Central memory CD4-positive, alpha-beta T cell (primary cell): ENCODE measurements around the gene MYO5B.

Experiments used
- DNase-seq: peaks from one replicate; pipeline ENCODE4 v3.0.0; 2022

MYO5B gene

GRCh38 chr18:50006470-50007046 is 188.4 kb downstream of the MYO5B start:
- DNase-seq, result no peak

- DNase-seq, result no peak
Observed at GRCh38 chr18:50004013-50004412, 190.9 kb downstream of the MYO5B start.

GRCh38 chr18:50002781-50003180 is 192.2 kb downstream of the MYO5B start:
- DNase-seq, result no peak

- DNase-seq, result no peak
Observed at GRCh38 chr18:50000227-50000626, 194.7 kb downstream of the MYO5B start.

- DNase-seq, result no peak
Observed at GRCh38 chr18:49999128-49999527, 195.8 kb downstream of the MYO5B start.

- no peak for DNase-seq
Observed at GRCh38 chr18:49997558-49997957, 197.4 kb downstream of the MYO5B start.

- no peak for DNase-seq
Observed at GRCh38 chr18:49994410-49994809, 200.5 kb downstream of the MYO5B start.

- no peak for DNase-seq
Observed at GRCh38 chr18:49993299-49993698, 201.6 kb downstream of the MYO5B start.

GRCh38 chr18:49988733-49989132 is 206.2 kb downstream of the MYO5B start:
- DNase-seq, result no peak

- no peak for DNase-seq
Observed at GRCh38 chr18:49988101-49988500, 206.8 kb downstream of the MYO5B start.

GRCh38 chr18:49985236-49985635 is 209.7 kb downstream of the MYO5B start:
- DNase-seq, result no peak

GRCh38 chr18:49980896-49981295 is 214.1 kb downstream of the MYO5B start:
- DNase-seq, result no peak

GRCh38 chr18:49976795-49977560 is 218.0 kb downstream of the MYO5B start:
- DNase-seq, result no peak

GRCh38 chr18:49976001-49976400 is 218.9 kb downstream of the MYO5B start:
- no peak for DNase-seq

- no peak for DNase-seq
Observed at GRCh38 chr18:49974079-49974478, 220.9 kb downstream of the MYO5B start.

- no peak for DNase-seq
Observed at GRCh38 chr18:49973592-49973991, 221.4 kb downstream of the MYO5B start.

GRCh38 chr18:49972535-49972934 is 222.4 kb downstream of the MYO5B start:
- DNase-seq, result no peak

- no peak for DNase-seq
Observed at GRCh38 chr18:49971462-49971861, 223.5 kb downstream of the MYO5B start.

GRCh38 chr18:49970319-49970718 is 224.6 kb downstream of the MYO5B start:
- DNase-seq, result no peak

GRCh38 chr18:49968644-49969309 is 226.2 kb downstream of the MYO5B start:
- no peak for DNase-seq

GRCh38 chr18:49967636-49968313 is 227.2 kb downstream of the MYO5B start:
- DNase-seq, result no peak

- no peak for DNase-seq
Observed at GRCh38 chr18:49967171-49967570, 227.8 kb downstream of the MYO5B start.

GRCh38 chr18:49966090-49966489 is 228.9 kb downstream of the MYO5B start:
- no peak for DNase-seq

- DNase-seq, result no peak
Observed at GRCh38 chr18:49963217-49963616, 231.7 kb downstream of the MYO5B start.
